H54 (cell line): ENCODE data around the gene FOXC2.
A peak's percentile ranks its signal among the peaks of the same experiment; 100 is the strongest.

ENCODE experiments used
- DNase-seq: peaks from one replicate; pipeline ENCODE4 v3.0.0; 2011; ENCODE audit warnings: low spot score, mixed read lengths; ENCODE audit not compliant: insufficient read length
- FAIRE-seq: peaks from 3 replicates; lab custom pipeline; 2011; peaks lifted over from hg19 to GRCh38; lab: Jason Lieb, UNC
- POLR2A ChIP-seq: IDR thresholded peaks from 2 replicates; pipeline ENCODE4 v1.6.1; 2011; ENCODE audit warnings: low read depth, mild to moderate bottlenecking, low read length

Gene FOXC2

DNA sequence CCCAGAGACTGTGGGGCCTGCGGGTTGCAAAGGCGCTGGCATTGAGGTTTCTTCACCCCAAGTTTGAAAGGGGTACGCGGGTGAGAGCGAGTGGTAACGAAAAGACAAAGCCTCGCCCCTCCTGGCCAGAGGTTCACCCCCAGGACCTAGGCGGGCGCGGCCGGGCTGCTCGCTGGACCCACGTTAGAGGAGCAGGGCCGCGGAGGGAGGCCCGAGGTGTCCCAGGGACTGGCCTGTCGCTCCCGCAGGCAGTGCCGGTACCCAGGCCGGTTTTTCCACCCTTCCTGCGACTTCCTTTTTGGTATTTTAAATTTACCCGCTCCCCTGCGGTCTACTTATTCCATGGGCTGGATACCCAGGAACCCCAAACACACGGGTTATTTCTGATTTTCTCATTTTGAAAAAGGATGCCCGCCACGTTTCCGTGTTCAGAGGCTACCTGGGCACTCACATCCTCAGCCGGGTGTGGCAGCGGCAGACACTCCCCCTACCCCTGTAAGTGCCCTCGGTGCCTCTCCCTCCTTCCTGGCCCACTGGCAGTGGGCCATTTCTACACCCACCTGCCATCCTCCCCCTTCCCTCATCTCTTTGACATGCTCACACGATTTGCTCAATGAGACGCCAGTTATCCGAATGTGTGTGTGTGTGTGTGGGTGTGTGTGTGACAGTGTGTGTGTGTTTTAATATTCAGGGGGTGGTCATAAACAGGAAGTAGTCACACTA lies 10.1 kb downstream of the FOXC2 start:
- TF ChIP-seq POLR2A, result peak; percentile 33; the same call in 1 of the 2 replicates
- FAIRE-seq, result no peak
- no peak for DNase-seq

DNA sequence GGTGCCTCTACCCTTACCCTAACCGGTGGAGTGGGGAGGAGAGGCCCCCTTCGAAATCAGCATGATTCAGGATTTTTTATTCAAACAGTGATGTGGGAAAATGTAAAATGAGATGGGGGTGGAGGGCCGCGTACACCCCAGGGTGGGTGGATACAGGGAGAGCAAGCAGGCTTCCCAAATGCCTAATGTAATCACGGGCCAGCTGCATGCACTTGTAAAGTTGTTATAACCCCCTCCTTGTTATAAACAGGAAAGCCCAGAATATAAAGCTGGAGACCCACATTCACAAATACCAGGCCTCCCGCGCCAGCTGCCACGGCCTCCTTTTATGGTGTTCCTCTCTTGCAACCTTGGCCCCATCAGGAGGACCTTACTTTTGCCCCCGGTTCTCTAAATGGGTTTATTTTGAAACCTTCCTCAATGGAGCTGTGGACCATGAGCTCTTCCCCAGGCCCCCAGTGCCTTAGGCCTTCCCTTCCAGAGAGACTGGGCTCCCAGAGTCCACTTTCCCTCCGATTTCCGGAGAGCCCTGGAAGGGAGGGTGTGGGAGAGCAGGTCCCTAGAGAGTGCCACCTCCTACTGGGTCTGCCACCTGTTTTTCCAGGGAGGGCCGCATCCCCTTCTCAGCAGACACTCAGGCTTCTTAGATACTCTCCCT lies 10.8 kb downstream of the FOXC2 start:
- no peak for FAIRE-seq
- TF ChIP-seq POLR2A, result no peak
- DNase-seq, result no peak

DNA sequence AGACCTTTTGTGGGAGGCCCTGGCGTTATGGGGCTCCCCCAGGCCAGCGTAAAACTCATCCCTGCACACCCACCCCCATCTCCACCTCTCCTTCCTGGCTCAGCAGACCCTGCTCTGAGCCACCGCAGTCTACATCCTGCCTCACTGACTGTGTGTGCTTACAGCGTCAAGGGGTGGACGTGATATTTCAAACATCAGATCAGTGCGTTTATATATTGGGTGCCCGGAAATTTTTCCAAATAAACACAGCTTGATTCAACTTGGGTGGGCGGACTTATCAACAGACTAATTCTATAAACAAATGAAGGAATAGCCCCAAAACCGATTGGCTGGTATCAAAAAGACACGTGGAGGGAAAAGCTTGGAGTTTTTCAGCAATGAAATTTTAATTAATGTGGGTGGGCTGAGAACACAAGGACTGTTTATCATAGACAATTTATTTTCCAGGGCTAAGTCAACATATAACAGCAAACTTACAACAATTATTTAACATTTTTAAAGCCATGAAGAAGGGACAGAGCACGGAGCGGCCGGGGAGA lies 11.5 kb downstream of the FOXC2 start, which contains the start of gene FOXL1:
Gene FOXL1, plus strand, starts transcription at position 489 of the 539 bp plus-strand sequence. CDS start 175 bp downstream, outside the sequence.
- TF ChIP-seq POLR2A, result no peak; the same call in 1 of the 2 replicates
- no peak for DNase-seq

DNA sequence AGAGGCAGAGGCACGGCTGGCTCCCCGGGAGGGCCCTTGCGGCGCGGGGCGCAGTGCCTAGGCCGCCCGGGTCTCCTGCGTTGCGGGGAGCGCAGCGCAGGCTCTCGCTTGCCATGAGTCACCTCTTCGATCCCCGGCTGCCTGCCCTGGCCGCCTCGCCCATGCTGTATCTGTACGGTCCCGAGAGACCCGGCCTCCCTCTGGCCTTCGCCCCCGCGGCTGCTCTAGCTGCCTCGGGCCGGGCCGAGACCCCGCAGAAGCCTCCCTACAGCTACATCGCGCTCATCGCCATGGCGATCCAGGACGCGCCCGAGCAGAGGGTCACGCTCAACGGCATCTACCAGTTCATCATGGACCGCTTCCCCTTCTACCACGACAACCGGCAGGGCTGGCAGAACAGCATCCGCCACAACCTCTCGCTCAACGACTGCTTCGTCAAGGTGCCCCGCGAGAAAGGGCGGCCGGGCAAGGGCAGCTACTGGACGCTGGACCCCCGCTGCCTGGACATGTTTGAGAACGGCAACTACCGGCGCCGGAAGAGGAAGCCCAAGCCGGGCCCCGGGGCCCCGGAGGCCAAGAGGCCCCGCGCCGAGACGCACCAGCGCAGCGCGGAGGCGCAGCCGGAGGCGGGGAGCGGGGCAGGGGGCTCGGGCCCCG lies 12.1 kb downstream of the FOXC2 start:
- TF ChIP-seq POLR2A, result no peak
- FAIRE-seq (no peak), DNase-seq (no peak)

More for the DNA sequence above, 11.5 kb downstream of the FOXC2 start, which contains the start of gene FOXL1:
- no peak for FAIRE-seq

DNA sequence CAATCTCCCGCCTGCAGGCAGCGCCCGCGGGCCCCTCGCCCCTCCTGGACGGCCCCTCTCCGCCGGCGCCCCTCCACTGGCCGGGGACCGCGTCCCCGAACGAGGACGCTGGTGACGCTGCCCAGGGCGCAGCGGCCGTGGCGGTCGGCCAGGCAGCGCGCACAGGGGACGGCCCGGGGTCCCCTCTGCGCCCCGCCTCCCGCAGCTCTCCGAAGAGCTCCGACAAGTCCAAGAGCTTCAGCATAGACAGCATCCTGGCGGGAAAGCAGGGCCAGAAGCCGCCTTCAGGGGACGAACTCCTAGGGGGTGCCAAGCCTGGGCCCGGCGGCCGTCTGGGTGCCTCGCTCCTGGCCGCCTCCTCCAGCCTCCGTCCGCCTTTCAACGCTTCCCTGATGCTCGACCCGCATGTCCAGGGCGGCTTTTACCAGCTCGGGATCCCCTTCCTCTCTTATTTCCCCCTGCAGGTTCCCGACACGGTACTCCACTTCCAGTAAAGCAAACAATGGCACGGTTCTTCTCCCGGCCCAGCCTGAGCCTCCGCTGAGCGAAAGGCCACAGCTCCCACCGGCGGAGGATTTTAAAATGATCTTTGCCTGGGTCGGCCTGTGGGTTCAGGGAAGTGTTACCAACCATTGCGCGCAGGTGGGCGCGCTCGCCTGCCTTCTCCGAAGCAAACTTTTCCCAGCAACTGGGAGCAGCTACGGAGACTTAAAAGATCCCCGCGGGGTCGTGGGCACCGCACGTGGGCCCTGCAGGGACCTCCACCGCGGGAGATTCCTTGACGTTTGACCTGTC lies 12.8 kb downstream of the FOXC2 start:
- no peak for FAIRE-seq
- TF ChIP-seq POLR2A, result no peak
- DNase-seq, result no peak

DNA sequence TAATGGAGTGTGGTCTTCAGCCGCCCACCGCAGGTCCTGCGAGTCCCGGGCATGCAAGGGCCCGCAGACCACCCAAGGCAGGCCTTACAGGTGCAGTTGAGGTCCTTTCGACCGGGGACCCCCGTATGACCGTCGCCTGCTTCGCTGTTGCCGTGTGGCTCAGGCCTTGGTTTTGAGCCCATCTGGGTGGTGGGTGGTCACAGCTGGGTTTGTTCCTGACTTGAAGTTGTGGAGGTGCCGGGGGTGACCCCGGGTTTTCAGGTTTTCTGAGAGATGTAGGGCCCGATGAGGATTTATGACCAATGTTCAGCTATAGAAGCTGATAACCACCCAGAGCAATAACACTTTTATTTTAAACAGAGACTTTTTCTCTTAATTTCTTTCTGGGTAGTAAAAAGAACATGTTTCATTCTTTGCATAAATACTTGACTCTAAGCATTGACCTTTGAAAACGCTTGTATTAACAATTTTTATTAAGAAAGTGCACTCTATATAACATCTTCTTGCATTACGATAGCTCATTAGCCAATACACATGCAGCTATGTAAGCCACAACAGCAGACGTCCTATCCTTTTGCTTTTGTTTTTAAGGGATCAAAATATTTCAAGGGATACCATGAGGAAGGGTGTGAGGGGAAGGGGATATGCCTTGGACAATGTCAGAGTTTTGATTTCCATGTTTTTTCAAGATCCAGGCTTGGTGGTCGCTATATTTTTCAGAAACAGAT lies 13.6 kb downstream of the FOXC2 start:
- no peak for TF ChIP-seq POLR2A
- DNase-seq (no peak), FAIRE-seq (no peak)

DNA sequence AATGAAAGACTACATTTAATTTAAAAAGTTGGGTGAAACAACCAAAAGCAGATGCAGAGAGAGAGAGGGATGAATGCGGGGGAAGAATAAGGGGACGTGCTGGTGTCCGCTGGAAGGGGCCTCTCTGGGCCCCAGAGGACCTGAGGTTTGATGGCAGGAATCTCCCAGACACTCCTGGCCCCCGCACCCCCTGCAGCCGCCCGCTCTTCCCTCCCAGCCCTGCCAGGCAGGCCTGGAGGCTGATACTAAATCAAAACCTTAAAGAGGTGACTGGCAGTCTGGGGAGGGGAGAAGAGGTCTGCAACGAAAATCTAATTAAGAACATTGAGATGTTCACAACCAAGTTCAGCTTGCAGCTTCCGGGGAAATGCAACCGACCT lies 14.2 kb downstream of the FOXC2 start:
- DNase-seq, result no peak
- FAIRE-seq, result no peak
- no peak for TF ChIP-seq POLR2A

DNA sequence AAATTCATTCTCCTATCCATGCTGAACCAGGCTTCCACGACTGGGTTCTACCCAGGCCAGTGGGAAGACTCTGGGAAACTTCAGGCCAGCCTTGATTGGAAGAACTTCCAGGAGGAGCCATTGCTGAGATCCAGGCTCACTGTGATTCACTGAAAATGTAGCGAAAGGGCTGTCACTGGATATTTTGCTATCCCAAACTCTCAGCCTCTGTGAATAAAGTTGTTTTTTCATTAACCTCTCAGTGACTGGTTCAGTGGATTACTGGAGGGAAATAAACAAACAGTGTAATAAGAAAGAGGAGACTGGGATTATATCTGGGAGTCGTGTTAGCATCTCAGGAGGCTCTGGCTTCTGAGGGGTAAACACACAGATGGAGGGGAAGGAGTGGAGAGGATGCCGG lies 14.8 kb downstream of the FOXC2 start:
- TF ChIP-seq POLR2A, result no peak
- DNase-seq, result no peak
- FAIRE-seq, result no peak

DNA sequence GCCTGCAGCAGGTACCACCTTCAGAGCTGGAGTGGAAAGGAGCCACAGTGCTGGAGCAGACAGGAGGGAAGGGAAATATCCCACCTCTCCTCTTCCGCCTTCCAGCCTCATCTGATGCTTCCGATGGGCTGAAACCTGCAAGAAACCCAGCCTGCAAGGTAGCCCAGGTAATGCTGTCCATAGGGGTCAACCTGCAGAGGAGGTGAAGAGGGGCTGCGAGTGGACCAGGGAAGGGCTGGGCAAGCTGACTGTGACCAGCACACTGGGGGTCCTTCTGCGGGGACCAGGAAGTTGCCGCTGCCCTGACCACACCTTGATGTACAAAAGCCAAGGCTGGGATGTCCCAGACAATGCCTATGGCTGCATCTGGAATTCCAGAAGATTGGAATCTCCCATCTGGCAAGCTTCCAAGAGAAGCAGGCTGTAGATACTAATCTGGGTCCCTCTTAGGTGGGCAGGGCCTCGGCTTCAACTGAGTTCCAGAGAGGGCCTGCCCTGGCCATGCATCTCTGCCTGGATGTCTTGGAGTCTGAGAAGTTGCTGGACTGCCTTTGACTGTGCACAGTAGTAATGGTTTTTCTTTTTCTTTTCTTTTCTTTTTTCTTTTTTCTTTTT lies 17.5 kb downstream of the FOXC2 start:
- FAIRE-seq (no peak), DNase-seq (peak; percentile 42)
- TF ChIP-seq POLR2A, result no peak

DNA sequence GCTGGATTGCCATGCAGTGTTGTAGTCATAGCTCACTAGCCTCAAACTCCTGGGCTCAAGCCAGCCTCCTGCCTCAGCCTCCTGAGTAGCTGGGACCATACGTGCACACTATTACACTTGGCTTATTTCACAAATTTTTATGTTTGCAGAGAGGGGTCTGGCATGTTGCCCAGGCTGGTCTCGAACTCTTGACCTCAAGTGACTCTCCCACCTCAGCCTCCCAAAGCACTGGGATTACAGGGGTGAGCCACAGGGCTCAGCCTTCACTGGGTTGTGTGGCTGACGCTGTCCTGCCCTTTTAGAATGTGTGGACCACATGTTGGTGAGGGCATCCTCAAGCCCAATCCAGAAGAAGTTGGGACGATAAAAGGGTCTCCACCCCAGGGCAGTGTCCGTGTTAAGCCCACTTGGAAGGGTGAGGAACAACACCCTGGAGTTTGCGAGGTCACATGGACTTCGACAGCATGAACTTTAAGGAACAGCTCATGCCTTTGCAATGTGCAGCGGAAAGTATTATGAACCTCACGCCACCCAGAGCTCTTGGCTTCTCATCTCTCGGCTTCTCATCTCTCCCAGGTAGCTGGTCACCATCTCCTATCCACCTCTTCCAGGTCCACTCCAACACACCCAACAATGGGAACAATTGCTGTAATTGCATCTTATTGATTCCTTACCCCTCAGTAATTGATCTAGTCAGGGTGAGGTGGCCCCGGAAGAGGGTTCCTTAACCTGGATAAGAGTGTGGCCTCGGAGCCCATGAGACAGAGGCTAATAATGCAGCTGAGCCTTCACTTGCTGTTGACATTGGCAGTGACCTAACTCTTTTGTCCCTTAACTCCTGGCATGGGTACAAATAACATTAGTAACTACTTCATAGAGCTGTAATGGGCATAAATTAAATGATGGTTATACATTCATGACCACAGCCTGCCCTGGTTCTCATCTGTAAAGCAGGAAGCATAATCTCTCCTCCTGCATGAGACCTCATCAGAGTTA lies 18.4 kb downstream of the FOXC2 start:
- TF ChIP-seq POLR2A, result no peak
- DNase-seq, result peak; percentile 66
- no peak for FAIRE-seq
